ENCODE measurements around the gene CLIC6.
"Not testable (repeated sequence)": the region's sequence is repeated elsewhere in the genome, so short reads cannot be mapped to it uniquely, and the experiment has no call there.

CLIC6 gene

DNA sequence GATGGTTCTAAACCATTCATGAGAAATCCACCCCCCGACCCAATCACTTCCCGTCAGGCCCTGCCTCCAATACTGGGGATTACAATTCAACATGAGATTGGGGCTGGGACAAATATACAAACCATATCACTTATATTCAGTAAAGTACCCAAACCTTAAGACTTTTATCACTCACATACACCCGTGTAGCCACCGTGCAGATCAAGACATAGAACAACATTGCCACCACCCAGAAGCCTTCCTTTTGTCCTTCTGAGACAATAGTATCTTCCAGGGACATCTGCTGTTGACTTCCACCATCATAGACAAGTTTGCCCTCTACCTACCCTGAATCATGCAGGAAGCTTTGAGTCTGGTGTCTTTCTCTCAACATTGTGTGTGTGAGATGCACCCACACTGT, 37.5 kb downstream of the CLIC6 start:
- peaks cover 7% of the 10 kb centered on the region for H3K4me1 Mint-ChIP-seq (ENCODE audit: low read depth)
- H3K4me3 Mint-ChIP-seq: no peak overlapping the region
- H3K27me3 Mint-ChIP-seq: peaks cover 26% of the 10 kb centered on the region
- no peaks in the 10 kb centered on the region for H3K36me3 Mint-ChIP-seq (ENCODE audit: low read depth)
- no peak overlapping the region for H3K27ac Mint-ChIP-seq
- no peaks in the 10 kb centered on the region for H3K9me3 Mint-ChIP-seq
- intact Hi-C loops (cut with micrococcal nuclease): no loop called here

DNA sequence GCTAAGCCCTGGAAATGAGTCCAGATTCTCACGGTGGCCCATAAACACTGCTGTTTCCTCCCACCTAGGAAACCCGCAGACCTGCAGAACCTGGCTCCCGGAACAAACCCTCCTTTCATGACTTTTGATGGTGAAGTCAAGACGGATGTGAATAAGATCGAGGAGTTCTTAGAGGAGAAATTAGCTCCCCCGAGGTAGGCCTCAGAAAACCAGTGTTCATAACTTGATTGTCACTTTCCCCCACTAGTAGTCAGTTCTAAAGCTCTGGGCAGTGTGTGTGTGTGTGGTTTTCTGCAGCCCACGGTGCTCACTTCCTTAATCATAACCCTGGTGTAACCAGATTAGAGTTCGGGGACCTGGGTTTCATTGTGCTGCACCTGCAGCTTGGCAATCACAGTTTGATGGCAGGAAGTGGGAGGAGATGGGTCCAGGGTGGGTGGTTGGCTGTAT, 39.1 kb downstream of the CLIC6 start:
- H3K27ac Mint-ChIP-seq: no peak overlapping the region
- no peaks in the 10 kb centered on the region for H3K9me3 Mint-ChIP-seq
- intact Hi-C loops (cut with micrococcal nuclease): no loop called here
- H3K36me3 Mint-ChIP-seq (ENCODE audit: low read depth): no peaks in the 10 kb centered on the region
- no peak overlapping the region for H3K4me3 Mint-ChIP-seq
- peaks cover 7% of the 10 kb centered on the region for H3K4me1 Mint-ChIP-seq (ENCODE audit: low read depth)
- peaks cover 27% of the 10 kb centered on the region for H3K27me3 Mint-ChIP-seq

DNA sequence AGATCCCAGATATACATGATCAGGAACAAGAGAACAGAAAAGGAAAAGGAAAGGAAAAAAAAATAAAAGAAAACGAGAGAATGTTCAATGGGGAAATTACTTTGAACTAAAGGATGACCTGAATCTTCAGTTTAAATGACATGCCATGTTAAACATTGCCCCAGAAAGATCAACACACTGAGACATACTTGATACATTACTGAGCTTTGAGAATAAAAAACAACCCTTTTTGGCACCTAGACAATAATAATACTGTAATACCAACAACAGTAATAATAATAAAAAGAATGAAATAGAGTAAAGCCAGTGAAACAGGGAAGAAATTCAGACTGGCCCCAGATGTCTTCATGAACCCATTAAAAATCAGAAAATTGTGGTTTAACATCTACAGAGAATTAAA, 44.8 kb downstream of the CLIC6 start:
- Mint-ChIP-seq H3K36me3 (ENCODE audit: low read depth) (no peaks in the 10 kb centered on the region), H3K4me3 (no peak overlapping the region), H3K27ac (no peak overlapping the region), H3K4me1 (ENCODE audit: low read depth) (peaks cover 5% of the 10 kb centered on the region), H3K9me3 (no peaks in the 10 kb centered on the region), H3K27me3 (peaks cover 26% of the 10 kb centered on the region)
- intact Hi-C loops (cut with micrococcal nuclease): no loop called here

DNA sequence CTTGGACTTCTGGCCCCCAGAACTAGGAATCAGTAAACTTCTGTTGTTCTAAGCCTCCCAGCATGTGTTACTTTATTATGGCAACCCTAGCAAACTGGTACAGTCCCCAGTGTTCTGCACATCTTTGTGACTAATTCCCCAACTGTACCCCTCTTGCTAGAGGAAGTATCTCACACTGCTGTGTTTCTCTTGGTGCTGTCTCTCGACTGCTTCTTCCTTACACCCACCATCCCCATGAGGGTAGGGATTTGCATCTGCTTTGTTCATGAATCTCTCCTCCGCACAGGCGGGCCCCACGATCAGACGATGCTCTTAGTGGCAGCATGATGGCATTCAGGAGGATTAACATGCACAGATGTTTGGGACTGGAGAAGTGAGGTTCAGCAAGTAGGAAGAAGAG, 46.7 kb downstream of the CLIC6 start:
- H3K27ac Mint-ChIP-seq: no peak overlapping the region
- no peaks in the 10 kb centered on the region for H3K9me3 Mint-ChIP-seq
- H3K27me3 Mint-ChIP-seq: peaks cover 17% of the 10 kb centered on the region
- H3K36me3 Mint-ChIP-seq (ENCODE audit: low read depth): no peaks in the 10 kb centered on the region
- peaks cover 5% of the 10 kb centered on the region for H3K4me1 Mint-ChIP-seq (ENCODE audit: low read depth)
- intact Hi-C loops (cut with micrococcal nuclease): no loop called here
- H3K4me3 Mint-ChIP-seq: no peak overlapping the region

DNA sequence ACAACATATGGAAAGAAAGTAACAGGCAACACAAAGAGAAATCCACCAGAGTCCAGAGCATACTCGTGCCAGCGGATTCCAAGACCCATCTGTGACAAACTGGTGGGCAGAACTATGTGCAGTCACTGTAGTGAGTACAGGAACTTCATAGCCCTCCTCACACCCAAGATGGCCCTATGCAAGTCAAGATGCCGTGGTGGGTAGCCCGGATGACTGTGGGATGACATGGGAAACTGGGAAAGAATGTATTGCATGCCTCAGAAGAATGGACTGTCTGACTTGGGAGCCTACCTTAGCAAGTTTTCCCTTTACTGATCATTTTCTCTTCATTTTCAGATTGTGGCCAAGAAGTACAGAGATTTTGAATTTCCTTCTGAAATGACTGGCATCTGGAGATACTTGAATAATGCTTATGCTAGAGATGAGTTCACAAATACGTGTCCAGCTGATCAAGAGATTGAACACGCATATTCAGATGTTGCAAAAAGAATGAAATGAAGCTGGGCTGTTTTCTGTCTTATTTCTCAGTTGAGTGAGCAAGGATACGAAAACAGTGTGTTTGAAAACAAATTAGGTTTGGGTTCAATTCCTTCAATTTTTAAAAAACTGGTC, 47.3 kb downstream of the CLIC6 start:
- peaks cover 17% of the 10 kb centered on the region for H3K27me3 Mint-ChIP-seq
- intact Hi-C loops (cut with micrococcal nuclease): no loop called here
- H3K4me1 Mint-ChIP-seq (ENCODE audit: low read depth): peaks cover 5% of the 10 kb centered on the region
- no peak overlapping the region for H3K4me3 Mint-ChIP-seq
- H3K27ac Mint-ChIP-seq: no peak overlapping the region
- no peaks in the 10 kb centered on the region for H3K36me3 Mint-ChIP-seq (ENCODE audit: low read depth)
- no peaks in the 10 kb centered on the region for H3K9me3 Mint-ChIP-seq

DNA sequence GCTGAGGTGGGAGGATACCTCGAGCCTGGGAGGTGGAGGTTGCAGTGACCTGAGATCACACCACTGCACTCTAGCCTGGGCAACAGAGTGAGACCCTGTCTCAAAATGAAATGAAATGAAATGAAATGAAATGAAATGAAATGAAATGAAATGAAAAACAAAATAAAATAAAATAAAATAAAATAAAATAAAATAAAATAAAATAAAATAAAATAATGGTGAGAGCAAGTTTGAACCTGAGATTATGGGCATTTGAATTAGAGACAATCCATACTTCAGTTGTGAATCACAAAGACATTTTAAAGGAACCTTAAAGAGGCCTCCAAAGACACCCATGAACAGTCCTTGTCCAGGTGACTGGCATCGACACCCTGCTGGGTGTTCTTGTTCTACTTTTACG, 49.7 kb downstream of the CLIC6 start:
- H3K4me3 Mint-ChIP-seq; H3K4me1 Mint-ChIP-seq (ENCODE audit: low read depth); H3K9me3 Mint-ChIP-seq; H3K27ac Mint-ChIP-seq; intact Hi-C loops (cut with micrococcal nuclease); H3K36me3 Mint-ChIP-seq (ENCODE audit: low read depth): not testable (repeated sequence)
- H3K27me3 Mint-ChIP-seq: peaks cover 16% of the 10 kb centered on the region

DNA sequence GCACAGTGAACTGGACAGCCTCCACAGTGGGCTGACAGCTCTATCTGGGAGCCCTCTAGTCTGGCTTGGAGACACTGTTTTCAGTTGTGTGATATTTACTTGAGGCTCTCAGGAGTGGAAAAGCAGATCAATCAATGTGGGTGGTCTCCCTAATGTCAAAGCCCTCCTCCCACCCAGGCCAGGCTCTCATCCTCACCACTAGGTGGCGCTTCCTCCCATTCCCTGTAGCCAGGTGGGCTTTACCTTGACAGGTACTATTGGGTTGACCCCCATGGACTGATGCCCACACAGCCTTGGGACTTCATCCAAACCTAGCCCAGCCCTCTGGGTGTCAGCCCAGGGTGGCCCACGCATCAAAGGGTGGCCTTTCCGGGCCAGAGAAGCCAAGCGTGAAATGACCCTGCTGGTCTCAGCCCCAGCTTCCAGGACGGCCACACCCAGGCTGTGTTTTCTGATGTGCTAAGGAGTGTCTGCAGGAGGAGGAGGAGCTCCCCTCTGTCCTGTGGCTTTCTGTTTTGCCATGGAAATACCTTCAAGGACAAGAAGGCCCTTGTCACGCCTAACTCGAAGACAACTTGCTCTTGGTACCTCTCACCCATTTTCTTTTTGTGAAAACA, 54.0 kb downstream of the CLIC6 start:
- Mint-ChIP-seq H3K36me3 (ENCODE audit: low read depth) (no peaks in the 10 kb centered on the region), H3K27me3 (peaks cover 17% of the 10 kb centered on the region), H3K4me3 (no peak overlapping the region), H3K4me1 (ENCODE audit: low read depth) (no peaks in the 10 kb centered on the region), H3K27ac (no peak overlapping the region), H3K9me3 (no peaks in the 10 kb centered on the region)
- intact Hi-C loops (cut with micrococcal nuclease): no loop called here

DNA sequence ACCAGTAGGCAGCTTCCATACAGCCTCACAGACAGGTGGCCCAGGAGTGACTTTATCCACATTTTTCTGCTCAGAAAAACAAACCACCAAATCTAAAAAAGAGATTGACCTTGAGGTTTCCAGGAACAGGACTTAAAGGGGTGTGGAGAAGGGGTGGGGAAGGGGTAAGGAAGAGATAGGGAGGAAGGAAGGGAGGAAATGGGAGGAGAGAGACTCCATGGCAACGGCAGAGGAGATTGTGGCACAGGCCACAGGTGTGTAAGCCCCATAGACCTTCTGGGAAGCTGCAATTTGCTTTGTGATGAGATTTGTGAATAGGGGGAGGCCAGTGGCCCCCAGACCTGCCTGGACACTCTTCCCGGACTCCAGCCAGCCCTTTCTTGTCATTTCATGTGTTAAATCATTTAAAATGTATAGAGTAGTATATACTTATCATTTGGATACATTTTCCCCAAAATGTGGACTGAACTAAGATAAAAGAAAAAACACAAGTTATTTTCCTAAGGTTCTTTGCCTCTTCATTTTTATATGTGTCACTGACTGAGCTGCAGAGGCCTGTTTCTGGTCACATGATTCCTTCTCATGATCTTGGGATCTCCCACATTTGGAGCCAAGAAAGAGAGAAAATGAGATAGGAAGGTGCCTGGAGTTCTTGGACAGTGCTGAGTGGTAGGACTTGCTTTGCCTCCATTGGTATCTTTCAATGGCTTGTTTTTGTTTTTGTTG, 55.5 kb downstream of the CLIC6 start:
- H3K4me1 Mint-ChIP-seq (ENCODE audit: low read depth): no peaks in the 10 kb centered on the region
- no peak overlapping the region for H3K4me3 Mint-ChIP-seq
- peaks cover 20% of the 10 kb centered on the region for H3K27me3 Mint-ChIP-seq
- no peak overlapping the region for H3K27ac Mint-ChIP-seq
- intact Hi-C loops (cut with micrococcal nuclease): no loop called here
- no peaks in the 10 kb centered on the region for H3K9me3 Mint-ChIP-seq
- H3K36me3 Mint-ChIP-seq (ENCODE audit: low read depth): no peaks in the 10 kb centered on the region

DNA sequence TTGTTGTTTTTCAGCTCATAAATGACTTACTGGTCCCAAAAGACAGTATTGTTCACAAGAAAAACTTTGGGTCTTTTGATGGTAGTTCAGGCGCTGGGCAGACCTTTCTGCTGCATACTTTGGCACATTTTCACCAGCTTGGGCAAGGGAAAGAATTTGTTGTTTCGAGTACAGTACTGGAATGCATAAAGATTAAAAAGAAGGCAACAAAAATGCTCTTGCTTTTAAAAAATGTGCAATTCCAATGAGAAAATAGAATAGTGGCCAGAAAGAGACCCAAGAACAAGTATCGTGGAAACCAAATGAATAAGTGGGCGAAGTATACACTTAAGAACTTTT, 56.0 kb downstream of the CLIC6 start:
- intact Hi-C loops (cut with micrococcal nuclease): no loop called here
- Mint-ChIP-seq H3K36me3 (ENCODE audit: low read depth) (no peaks in the 10 kb centered on the region), H3K27me3 (peaks cover 20% of the 10 kb centered on the region), H3K4me3 (no peak overlapping the region), H3K4me1 (ENCODE audit: low read depth) (no peaks in the 10 kb centered on the region), H3K27ac (no peak overlapping the region), H3K9me3 (no peaks in the 10 kb centered on the region)

DNA sequence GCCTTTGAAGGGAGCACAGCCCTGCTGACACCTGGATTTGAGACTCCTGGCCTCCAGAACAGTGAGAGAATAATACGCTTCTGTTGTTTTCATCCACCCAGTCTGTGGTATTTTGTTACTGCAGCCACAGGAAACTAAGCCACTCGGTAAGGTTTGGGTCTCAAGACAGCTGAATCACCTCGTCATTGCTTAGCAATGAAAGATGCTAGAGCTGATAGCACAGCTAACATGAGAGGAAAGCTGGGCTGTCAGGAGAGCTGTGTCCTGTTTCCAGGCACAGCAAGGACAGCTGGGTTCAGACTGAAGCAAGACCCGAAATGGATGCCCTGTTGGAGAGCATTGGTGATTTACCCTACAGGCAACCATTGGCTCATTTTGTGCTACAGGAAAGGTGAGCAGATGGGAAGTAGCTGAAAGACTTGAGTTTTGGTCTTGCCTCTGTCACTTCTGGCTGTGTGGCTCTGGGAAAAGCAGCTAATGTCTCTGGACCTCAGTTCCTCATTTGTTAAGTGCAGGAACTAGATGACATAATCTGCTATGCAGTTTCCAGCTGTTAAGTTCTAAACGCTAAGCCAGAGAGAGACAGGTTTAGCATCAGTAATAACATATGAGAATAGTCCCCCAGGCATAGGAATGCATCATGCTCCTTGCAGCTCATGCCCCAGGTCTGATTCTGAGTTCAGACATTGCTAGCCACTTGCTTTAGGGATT, 58.0 kb downstream of the CLIC6 start:
- no peak overlapping the region for H3K27ac Mint-ChIP-seq

DNA sequence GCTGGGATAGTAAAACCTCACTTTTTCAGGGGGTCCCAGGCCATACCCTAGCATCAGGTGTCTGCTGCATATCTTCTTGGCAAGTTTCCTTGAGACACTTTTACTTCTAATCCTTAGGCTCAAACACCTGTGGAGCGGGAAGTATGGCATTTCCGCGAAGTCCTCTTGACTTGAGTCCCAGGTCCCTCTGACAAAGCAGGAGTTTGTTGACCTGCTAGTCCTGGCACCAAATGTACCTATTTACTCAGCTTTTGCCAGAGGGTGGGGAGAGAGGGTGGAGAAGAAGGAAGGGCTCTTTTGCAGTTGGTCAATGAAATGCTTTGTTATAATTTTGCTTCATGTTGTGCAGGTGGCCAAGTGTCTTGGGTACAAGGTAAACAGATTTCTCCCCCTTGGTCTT, 59.7 kb downstream of the CLIC6 start:
- Mint-ChIP-seq H3K27me3 (peaks cover 21% of the 10 kb centered on the region), H3K36me3 (ENCODE audit: low read depth) (no peaks in the 10 kb centered on the region), H3K4me3 (no peak overlapping the region), H3K4me1 (ENCODE audit: low read depth) (no peaks in the 10 kb centered on the region), H3K27ac (no peak overlapping the region), H3K9me3 (no peaks in the 10 kb centered on the region)
- intact Hi-C loops (cut with micrococcal nuclease): no loop called here

More for the DNA sequence above, 58.0 kb downstream of the CLIC6 start:
- intact Hi-C loops (cut with micrococcal nuclease): no loop called here
- H3K36me3 Mint-ChIP-seq (ENCODE audit: low read depth): no peaks in the 10 kb centered on the region
- H3K4me1 Mint-ChIP-seq (ENCODE audit: low read depth): no peaks in the 10 kb centered on the region
- peaks cover 20% of the 10 kb centered on the region for H3K27me3 Mint-ChIP-seq
- no peak overlapping the region for H3K4me3 Mint-ChIP-seq
- no peaks in the 10 kb centered on the region for H3K9me3 Mint-ChIP-seq

DNA sequence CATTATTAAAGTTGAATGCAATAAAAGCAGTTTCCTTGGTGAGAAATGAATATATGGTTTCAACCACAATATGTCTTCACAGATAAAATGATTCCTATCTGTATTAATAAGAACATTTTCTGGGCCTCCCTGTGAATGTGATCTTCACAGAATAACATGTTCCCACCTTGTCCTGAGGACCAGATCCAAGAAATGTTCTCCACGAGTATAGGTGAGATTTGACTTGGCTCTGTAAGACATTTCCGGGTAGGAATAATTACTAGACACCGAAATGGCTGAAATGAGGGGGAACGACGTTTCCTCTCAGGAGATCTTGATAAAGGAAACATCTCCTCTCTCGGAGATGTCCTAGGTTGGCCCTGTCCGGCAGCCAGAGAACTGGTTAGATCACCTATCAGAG, 61.4 kb downstream of the CLIC6 start:
- H3K4me1 Mint-ChIP-seq (ENCODE audit: low read depth): no peaks in the 10 kb centered on the region
- no peak overlapping the region for H3K27ac Mint-ChIP-seq
- intact Hi-C loops (cut with micrococcal nuclease): no loop called here
- H3K27me3 Mint-ChIP-seq: peaks cover 15% of the 10 kb centered on the region
- H3K9me3 Mint-ChIP-seq: no peaks in the 10 kb centered on the region
- no peaks in the 10 kb centered on the region for H3K36me3 Mint-ChIP-seq (ENCODE audit: low read depth)
- no peak overlapping the region for H3K4me3 Mint-ChIP-seq

DNA sequence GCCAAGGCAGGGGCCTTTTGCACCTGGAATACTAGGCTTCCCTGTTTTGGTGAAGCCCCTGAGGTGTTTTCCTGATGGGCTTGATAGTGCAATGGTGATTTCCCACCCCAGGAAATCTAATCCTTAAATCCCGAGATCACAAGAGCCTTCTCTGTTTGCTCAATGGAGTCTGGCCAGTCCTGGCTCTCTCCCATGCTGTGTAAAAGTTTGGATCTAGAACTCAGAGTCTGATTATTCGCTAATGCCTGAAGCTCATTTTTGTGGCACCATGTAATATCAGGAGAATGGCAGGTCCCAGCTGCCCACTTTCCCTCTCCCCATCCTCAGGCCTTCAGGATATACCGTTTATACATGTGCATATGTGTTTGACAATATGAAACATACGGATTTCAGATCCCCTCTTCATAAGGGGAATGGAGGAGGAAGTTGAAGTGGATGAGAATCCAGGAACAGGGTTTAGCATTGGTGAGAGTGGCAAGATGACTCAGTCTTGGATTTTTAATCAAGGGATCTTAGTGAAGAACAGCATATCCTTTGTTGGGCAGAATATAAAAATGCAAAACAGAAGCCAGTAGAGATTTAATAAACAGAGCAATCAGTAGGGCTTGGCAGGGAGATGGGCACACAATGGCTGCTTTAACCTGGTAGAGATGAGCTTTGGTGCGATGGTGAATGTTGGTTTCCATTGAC, 62.1 kb downstream of the CLIC6 start:
- intact Hi-C loops (cut with micrococcal nuclease): no loop called here
- no peaks in the 10 kb centered on the region for H3K36me3 Mint-ChIP-seq (ENCODE audit: low read depth)
- H3K4me1 Mint-ChIP-seq (ENCODE audit: low read depth): no peaks in the 10 kb centered on the region
- H3K27me3 Mint-ChIP-seq: peaks cover 14% of the 10 kb centered on the region
- no peaks in the 10 kb centered on the region for H3K9me3 Mint-ChIP-seq
- no peak overlapping the region for H3K4me3 Mint-ChIP-seq
- no peak overlapping the region for H3K27ac Mint-ChIP-seq

DNA sequence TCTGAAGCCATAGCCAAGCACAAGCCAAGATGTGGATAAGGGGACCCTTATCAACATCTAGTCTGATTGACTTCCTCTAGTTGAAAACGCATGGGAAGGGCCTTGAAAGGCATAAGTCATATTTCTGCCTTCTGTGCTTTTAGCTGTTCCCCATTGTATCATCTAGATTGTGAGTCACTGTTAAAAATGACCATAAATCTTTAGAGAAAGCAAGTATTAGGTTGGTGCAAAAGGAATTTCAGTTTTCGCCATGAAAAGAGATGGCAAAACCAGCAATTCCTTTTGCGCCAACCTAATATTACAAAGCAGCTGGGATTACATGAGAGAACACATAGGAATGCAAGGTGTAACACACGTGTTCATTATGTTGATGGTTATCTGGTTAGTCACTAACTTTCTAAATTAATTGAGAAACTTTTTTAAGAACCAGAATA, 63.6 kb downstream of the CLIC6 start:
- H3K4me3 Mint-ChIP-seq: no peak overlapping the region
- peaks cover 11% of the 10 kb centered on the region for H3K27me3 Mint-ChIP-seq
- H3K27ac Mint-ChIP-seq: no peak overlapping the region
- H3K4me1 Mint-ChIP-seq (ENCODE audit: low read depth): no peaks in the 10 kb centered on the region
- intact Hi-C loops (cut with micrococcal nuclease): no loop called here
- no peaks in the 10 kb centered on the region for H3K36me3 Mint-ChIP-seq (ENCODE audit: low read depth)
- no peaks in the 10 kb centered on the region for H3K9me3 Mint-ChIP-seq
